DND-41 (cell line): Measurements from ENCODE around the gene MTHFR.

Experiments used
- ATAC-seq: fragments of 200-7000 bp; cut with Tn5 transposase; 3 replicates; pipeline ENCODE4 v1.9.1; 2021; ENCODE audit warnings: low read depth; ENCODE audit not compliant: insufficient read depth
- DNase-seq: peaks from one replicate; pipeline ENCODE4 v3.0.0-alpha.2; 2020
- H2AFZ ChIP-seq: 2 replicates; pipeline ENCODE4 v1.6.0; 2012; ENCODE audit warnings: low read depth, low read length
- H3K27ac ChIP-seq: 2 replicates; pipeline ENCODE4 v1.5.1; 2012; ENCODE audit warnings: low read length, inconsistent platforms
- H3K27me3 ChIP-seq: fragments of 200-600 bp; sonication (generic); 2 replicates; pipeline ENCODE4 v1.6.0; 2012; ENCODE audit warnings: low read length, mild to moderate bottlenecking, inconsistent platforms; ENCODE audit not compliant: insufficient read depth, poor library complexity
- H3K36me3 ChIP-seq: 2 replicates; pipeline ENCODE4 v1.5.1; 2012; ENCODE audit warnings: low read length, inconsistent platforms; ENCODE audit not compliant: insufficient read depth
- H3K4me1 ChIP-seq: 2 replicates; pipeline ENCODE4 v1.5.1; 2012; ENCODE audit warnings: mild to moderate bottlenecking, low read length; ENCODE audit not compliant: insufficient read depth
- H3K4me2 ChIP-seq: 2 replicates; pipeline ENCODE4 v1.6.0; 2012; ENCODE audit warnings: mild to moderate bottlenecking, moderate library complexity, low read length, inconsistent platforms; ENCODE audit not compliant: insufficient read depth
- H3K4me3 ChIP-seq, 2 experiments: fragments of 200-600 bp in 1 of 2; shearing (Covaris generic) in 1 of 2; 2 replicates each; pipeline ENCODE4 v1.5.1; 2012 to 2016; ENCODE audit warnings: inconsistent platforms in 2 of 2, low read length in 2 of 2, mild to moderate bottlenecking in 2 of 2, low read depth in 1 of 2, moderate library complexity in 1 of 2
- H3K79me2 ChIP-seq: 2 replicates; pipeline ENCODE4 v1.6.0; 2012; ENCODE audit warnings: low read length, inconsistent platforms; ENCODE audit not compliant: insufficient read depth
- H3K9ac ChIP-seq: 2 replicates; pipeline ENCODE4 v1.6.0; 2012; ENCODE audit warnings: low read depth, mild to moderate bottlenecking, inconsistent platforms, low read length, moderate library complexity
- H3K9me3 ChIP-seq: 2 replicates; pipeline ENCODE4 v1.5.1; 2012; ENCODE audit warnings: low read length, moderate library complexity, mild to moderate bottlenecking, inconsistent platforms; ENCODE audit not compliant: insufficient read depth, severe bottlenecking
- H4K20me1 ChIP-seq: 2 replicates; pipeline ENCODE4 v1.6.0; 2012; ENCODE audit warnings: low read length; ENCODE audit not compliant: insufficient read depth
- EZH2 ChIP-seq: IDR thresholded peaks from 3 replicates; pipeline ENCODE4 v1.6.1; 2012; ENCODE audit warnings: borderline replicate concordance, low read depth, mild to moderate bottlenecking, moderate library complexity, low read length, inconsistent platforms; ENCODE audit not compliant: severe bottlenecking
- TF ChIP-seq, protein P1 (sequence below): IDR thresholded peaks from 2 replicates; pipeline ENCODE4 v1.5.1; 2012; ENCODE audit warnings: borderline replicate concordance, low read length, moderate library complexity, mild to moderate bottlenecking; ENCODE audit not compliant: poor library complexity, severe bottlenecking; ENCODE audit errors: extremely low read depth

The MTHFR gene

DNA sequence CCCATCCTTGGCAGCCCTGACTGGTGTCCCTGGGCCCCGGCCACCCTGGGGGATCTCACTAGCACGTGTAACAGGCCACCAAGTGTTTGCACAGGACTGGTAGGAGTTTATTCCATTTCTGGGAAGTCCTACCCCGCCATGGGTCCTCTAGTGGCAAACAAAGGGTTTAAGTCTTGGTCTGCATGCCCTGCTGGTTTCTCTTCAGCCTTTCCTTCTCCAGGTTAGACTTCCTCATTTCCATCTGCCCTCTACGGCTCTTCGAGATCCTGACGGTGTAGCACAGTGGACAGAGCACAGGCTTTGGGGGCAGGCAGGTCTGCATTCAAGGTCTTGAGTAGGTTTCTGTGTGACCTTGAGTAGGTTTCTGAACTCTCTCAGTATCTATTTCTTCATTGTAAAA, 67.0 kb downstream of the MTHFR start:
- H3K4me3 ChIP-seq: no peak overlapping the region
- peaks cover 32% of the 10 kb centered on the region for H3K27me3 ChIP-seq
- no peak for TF ChIP-seq EZH2
- TF ChIP-seq, protein P1, sequence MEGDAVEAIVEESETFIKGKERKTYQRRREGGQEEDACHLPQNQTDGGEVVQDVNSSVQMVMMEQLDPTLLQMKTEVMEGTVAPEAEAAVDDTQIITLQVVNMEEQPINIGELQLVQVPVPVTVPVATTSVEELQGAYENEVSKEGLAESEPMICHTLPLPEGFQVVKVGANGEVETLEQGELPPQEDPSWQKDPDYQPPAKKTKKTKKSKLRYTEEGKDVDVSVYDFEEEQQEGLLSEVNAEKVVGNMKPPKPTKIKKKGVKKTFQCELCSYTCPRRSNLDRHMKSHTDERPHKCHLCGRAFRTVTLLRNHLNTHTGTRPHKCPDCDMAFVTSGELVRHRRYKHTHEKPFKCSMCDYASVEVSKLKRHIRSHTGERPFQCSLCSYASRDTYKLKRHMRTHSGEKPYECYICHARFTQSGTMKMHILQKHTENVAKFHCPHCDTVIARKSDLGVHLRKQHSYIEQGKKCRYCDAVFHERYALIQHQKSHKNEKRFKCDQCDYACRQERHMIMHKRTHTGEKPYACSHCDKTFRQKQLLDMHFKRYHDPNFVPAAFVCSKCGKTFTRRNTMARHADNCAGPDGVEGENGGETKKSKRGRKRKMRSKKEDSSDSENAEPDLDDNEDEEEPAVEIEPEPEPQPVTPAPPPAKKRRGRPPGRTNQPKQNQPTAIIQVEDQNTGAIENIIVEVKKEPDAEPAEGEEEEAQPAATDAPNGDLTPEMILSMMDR: no peak
- H3K9me3 ChIP-seq: no peaks in the 10 kb centered on the region
- ATAC-seq: no peak
- no peak overlapping the region for H3K4me2 ChIP-seq
- H3K4me1 ChIP-seq: peaks cover 46% of the 10 kb centered on the region
- no peaks in the 10 kb centered on the region for H3K79me2 ChIP-seq
- H3K27ac ChIP-seq: no peak overlapping the region
- no peak overlapping the region for H3K9ac ChIP-seq
- no peak overlapping the region for H2AFZ ChIP-seq
- H4K20me1 ChIP-seq: peaks cover 29% of the 10 kb centered on the region
- DNase-seq: no peak
- H3K36me3 ChIP-seq: no peaks in the 10 kb centered on the region

DNA sequence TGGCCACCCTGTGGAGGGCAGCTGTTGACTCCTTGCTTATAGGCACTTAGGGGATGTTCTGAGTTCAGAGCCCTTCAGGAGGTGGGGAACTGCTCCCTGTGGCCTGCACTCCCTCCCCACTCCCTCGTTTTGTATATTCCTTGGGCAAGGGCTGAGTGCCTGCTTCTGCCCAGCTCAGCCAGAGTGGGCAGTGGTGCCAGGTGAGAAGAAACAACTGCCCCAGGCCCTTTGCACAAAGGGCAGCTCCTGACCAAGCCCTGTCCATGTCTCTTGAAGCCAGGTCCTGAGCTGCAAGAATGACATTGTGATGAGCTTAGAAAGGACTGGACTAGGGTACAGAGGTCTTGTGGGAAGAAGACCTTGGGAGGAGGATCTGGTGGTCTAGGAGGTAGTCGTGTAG, 67.7 kb downstream of the MTHFR start:
- no peak overlapping the region for H3K27ac ChIP-seq
- peaks cover 32% of the 10 kb centered on the region for H3K27me3 ChIP-seq
- H4K20me1 ChIP-seq: peaks cover 29% of the 10 kb centered on the region
- no peak for ATAC-seq
- H2AFZ ChIP-seq: no peak overlapping the region
- H3K9me3 ChIP-seq: no peaks in the 10 kb centered on the region
- H3K79me2 ChIP-seq: no peaks in the 10 kb centered on the region
- H3K36me3 ChIP-seq: no peaks in the 10 kb centered on the region
- H3K9ac ChIP-seq: no peak overlapping the region
- TF ChIP-seq EZH2: no peak
- TF ChIP-seq, protein P1: no peak
- H3K4me2 ChIP-seq: no peak overlapping the region
- no peak overlapping the region for H3K4me3 ChIP-seq
- peaks cover 46% of the 10 kb centered on the region for H3K4me1 ChIP-seq
- DNase-seq: no peak

DNA sequence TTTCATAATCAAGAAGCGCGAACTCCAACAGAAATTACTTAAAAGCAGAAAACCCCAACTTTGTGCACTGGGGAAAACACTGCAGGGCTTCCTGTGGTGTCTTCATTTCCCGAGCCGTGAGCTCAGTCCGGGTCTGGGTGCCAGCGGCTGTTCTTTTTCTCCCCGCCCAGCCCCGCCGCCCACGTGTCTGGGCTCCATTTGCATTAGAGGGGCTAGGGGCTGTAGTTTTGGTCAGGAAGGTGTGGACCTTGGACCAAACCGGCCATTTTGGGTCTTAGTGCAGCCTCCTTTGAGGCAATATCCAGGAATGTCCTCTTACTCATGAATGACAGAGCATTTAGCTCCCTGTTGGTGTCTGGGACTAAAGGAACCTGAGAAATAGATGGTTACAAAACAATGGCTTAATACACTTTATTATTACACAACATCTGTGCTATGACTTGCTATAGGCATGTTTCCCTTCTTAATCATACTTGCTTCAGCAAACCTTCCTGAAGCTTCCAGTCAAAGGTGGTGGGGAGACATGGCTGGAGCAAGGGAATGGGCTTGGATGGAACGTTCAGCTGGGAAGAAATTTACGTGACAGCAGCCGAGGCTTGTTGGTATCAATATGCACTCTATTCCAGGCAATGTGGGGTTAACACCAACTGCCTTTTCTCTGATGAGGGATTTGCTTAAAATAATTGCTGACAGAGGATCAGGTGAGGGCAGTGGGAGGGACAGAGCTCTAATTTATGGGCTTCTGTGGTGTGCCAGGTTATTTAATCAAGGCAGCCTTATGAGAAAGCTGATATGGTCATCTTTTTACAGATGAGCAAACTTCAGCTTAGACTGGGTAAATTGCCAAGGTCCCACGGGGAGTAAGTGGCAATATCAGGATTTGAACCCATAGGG, 68.8 kb downstream of the MTHFR start:
- TF ChIP-seq EZH2: peak; percentile 18
- TF ChIP-seq, protein P1: no peak
- H3K79me2 ChIP-seq: no peaks in the 10 kb centered on the region
- peak overlapping the region; percentile 58 for H3K9ac ChIP-seq
- H3K4me2 ChIP-seq: peak overlapping the region; percentile 87
- peaks cover 25% of the 10 kb centered on the region; the same call in 1 of the 2 replicates for H4K20me1 ChIP-seq
- H3K27me3 ChIP-seq: peaks cover 32% of the 10 kb centered on the region
- H3K4me3 ChIP-seq: peak overlapping the region; percentile 22 to 70; a peak in 3 of 4 replicates
- H3K9me3 ChIP-seq: no peaks in the 10 kb centered on the region
- peak overlapping the region; percentile 78 for H2AFZ ChIP-seq
- no peaks in the 10 kb centered on the region for H3K36me3 ChIP-seq
- H3K4me1 ChIP-seq: peaks cover 51% of the 10 kb centered on the region
- ATAC-seq: peak; percentile 53
- peak; percentile 51 for DNase-seq
- peak overlapping the region; percentile 28; the same call in 1 of the 2 replicates for H3K27ac ChIP-seq
